Pancreas (tissue), 10 donors: ENCODE results near the gene DNASE1L3. TPM values are rescaled to one million over a fixed set of nuclear protein-coding genes. Genes with fewer than 3 reads are reported as not detected.

Source experiments
- ATAC-seq, 4 donors: fragments of 200-7000 bp; cut with Tn5 transposase; one replicate each; pipeline versions ENCODE4 v1.8.0 to v1.9.1; 2020; ENCODE audit warnings: mild to moderate bottlenecking in 4 of 4, moderate library complexity in 4 of 4
- DNase-seq, 6 donors: peaks; one replicate each; pipeline ENCODE4 v3.0.0-alpha.2; 2020
- FAIRE-seq: peaks from 2 replicates; lab custom pipeline; 2012; peaks lifted over from hg19 to GRCh38; lab: Jason Lieb, UNC
- H3K27ac ChIP-seq, 4 donors: fragments of 200-600 bp; sonication (generic); 1 replicate in 3 of 4; 2 replicates in 1 of 4; pipeline versions ENCODE4 v1.5.0 to v1.8.0; 2020
- H3K27me3 ChIP-seq, 4 donors: fragments of 200-600 bp; one replicate each; pipeline ENCODE4 v1.8.0; 2021
- H3K36me3 ChIP-seq, 3 donors: fragments of 200-600 bp; sonication (generic) in 1 of 3; one replicate each; pipeline versions ENCODE4 v1.5.0 to v1.8.0; 2020 to 2021
- H3K4me1 ChIP-seq, 3 donors: fragments of 200-600 bp; one replicate each; pipeline ENCODE4 v1.8.0; 2021
- H3K4me3 ChIP-seq, 4 donors: fragments of 200-600 bp; sonication (generic) in 2 of 4; one replicate each; pipeline versions ENCODE4 v1.5.0 to v1.8.0; 2020 to 2021
- H3K9me3 ChIP-seq, 4 donors: fragments of 200-600 bp; one replicate each; pipeline ENCODE4 v1.8.0; 2021
- WGBS, 2 donors: extraction: QIAGEN DNeasy Blood & Tissue Kit; methylation state at CpG; one replicate each; pipeline ENCODE4 v1.1.7; 2013; 5-methylcytosine and 5-hydroxymethylcytosine counted together
- intact Hi-C, 3 donors: fragments of 100-400 bp; cut with DNase I; formaldehyde crosslinking; loops; one replicate each; pipeline versions ENCODE4 v1.11.1 to v1.14.2; 2022
- polyA plus RNA-seq, 2 donors: library from polyadenylated mRNA; stranded (reverse); fragments of 200-250 nt; gene quantifications; one replicate each; pipeline ENCODE4 v1.2.3, GENCODE V29; 2013
- total RNA-seq, 6 donors: library from RNA; stranded (reverse); fragmentation: NEBNext Ultra II Directional in 4 of 6; extraction: Animal tissue kit (Norgen Biotek cat#: 25700) in 4 of 6; gene quantifications; one replicate each; pipeline versions ENCODE4 v1.2.1 to v1.2.4, GENCODE V29; 2021 to 2023
- TF ChIP-seq, protein P1 (sequence below), 4 donors: fragments of 200-600 bp; sonication (generic) in 3 of 4; IDR thresholded peaks; one replicate each; pipeline versions ENCODE4 v1.5.0 to v1.8.0; 2021; ENCODE audit warnings: antibody characterized with exemption in 4 of 4
- donor health status: healthy with polysubstance abuse.
- donor health status: DM: no; HTN: no; CAD: no; lungs with moderate emphysema.
- donor health status: DM: no; HTN: no; CAD: no.
- donor health status: control.
- donor health status: control.
- donor health status: Bipolar disorder and iron deficiency.
- donor health status: DM: yes; HTN: yes; CAD: no.
- donor health status: DM: no; HTN: no; CAD: no.
- donor health status: DM: no; HTN: no; CAD: no.
- donor health status: DM: yes; HTN: yes; CAD: no.

Gene DNASE1L3
- total and polyA plus RNA-seq, 8 donors = 0.20 to 0.49 (median 0.36) TPM; not detected in 2

DNA sequence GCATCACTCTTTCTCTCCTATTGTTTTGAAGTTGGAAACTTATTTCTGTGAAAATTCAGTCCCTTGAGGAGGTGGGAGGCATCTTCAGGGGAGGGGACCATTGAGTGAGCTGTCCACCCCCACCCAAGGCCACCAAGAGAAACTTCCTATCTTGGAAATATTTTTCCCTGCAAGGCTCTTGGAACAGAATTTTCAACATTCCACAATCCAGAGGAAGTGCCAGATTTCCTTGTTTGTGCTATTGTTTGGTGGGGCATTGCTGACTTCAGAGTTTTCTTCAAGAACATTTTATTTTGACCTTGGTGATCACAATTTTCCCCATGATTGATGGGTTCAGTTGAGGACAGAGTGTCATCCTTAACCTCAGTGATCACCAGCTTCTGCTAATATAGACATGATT is 12.0 kb downstream of the DNASE1L3 start:
- H3K36me3 ChIP-seq = no peaks in the 10 kb centered on the region
- no peaks in the 10 kb centered on the region for H3K9me3 ChIP-seq
- ATAC-seq (no peak), FAIRE-seq (no peak), DNase-seq (no peak)
- H3K4me1 ChIP-seq = no peaks in the 10 kb centered on the region
- TF ChIP-seq, protein P1, sequence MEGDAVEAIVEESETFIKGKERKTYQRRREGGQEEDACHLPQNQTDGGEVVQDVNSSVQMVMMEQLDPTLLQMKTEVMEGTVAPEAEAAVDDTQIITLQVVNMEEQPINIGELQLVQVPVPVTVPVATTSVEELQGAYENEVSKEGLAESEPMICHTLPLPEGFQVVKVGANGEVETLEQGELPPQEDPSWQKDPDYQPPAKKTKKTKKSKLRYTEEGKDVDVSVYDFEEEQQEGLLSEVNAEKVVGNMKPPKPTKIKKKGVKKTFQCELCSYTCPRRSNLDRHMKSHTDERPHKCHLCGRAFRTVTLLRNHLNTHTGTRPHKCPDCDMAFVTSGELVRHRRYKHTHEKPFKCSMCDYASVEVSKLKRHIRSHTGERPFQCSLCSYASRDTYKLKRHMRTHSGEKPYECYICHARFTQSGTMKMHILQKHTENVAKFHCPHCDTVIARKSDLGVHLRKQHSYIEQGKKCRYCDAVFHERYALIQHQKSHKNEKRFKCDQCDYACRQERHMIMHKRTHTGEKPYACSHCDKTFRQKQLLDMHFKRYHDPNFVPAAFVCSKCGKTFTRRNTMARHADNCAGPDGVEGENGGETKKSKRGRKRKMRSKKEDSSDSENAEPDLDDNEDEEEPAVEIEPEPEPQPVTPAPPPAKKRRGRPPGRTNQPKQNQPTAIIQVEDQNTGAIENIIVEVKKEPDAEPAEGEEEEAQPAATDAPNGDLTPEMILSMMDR (IDR thresholded peaks at IDR 0.05) = no peak
- H3K27me3 ChIP-seq = no peaks in the 10 kb centered on the region
- intact Hi-C loops = no loop called here
- no peak overlapping the region for H3K27ac ChIP-seq
- no peak overlapping the region for H3K4me3 ChIP-seq

DNA sequence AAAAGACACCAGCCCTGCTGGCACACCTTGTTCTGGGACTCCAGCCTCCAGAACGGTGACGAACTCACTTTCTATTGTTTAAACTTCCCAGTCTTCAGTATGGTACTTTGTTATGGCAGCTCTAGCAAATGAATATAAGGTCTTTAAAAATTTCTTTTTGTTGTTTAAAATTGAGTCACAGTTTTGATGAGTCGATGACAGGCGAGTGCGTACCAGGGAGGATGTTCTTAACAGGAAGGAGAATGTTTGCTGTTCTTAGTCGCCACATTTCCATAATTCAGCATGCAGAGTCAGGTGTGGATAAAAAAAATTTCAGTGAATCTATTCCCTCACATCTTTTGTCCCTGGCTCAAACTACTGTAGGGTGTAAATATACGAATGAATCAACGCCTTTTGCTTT is 12.4 kb downstream of the DNASE1L3 start:
- no peaks in the 10 kb centered on the region for H3K36me3 ChIP-seq
- no peaks in the 10 kb centered on the region for H3K27me3 ChIP-seq
- no peaks in the 10 kb centered on the region for H3K9me3 ChIP-seq
- H3K27ac ChIP-seq = no peak overlapping the region
- ATAC-seq = no peak
- no peak for DNase-seq
- 86 to 92% methylated on average over 8 of the region's 8 CpGs for WGBS, 2 donors
- FAIRE-seq = no peak
- H3K4me3 ChIP-seq = no peak overlapping the region
- TF ChIP-seq, protein P1 (IDR thresholded peaks at IDR 0.05) = no peak
- intact Hi-C loops = no loop called here
- no peaks in the 10 kb centered on the region for H3K4me1 ChIP-seq

DNA sequence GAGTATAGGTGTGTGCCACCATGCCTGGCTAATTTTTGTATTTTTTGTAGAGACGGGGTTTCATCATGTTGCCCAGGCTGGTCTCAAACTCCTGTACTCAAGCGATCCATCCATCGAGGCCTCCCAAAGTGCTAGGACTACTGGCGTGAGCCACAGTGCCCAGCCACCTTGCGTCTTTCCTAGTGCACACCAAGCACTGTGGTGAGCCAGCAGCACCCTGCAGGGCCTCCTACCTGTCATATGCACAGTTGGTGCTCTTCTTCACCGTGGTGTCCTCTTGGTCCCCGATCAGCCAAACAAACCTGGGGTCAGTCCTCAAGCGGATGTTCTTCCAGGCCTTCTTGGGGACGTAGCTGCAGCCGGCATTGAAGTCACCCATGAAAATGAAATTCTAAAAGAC is 13.2 kb downstream of the DNASE1L3 start:
- Histone ChIP-seq H3K4me1 (no peaks in the 10 kb centered on the region), H3K4me3 (no peak overlapping the region), H3K27ac (no peak overlapping the region), H3K36me3 (no peaks in the 10 kb centered on the region), H3K27me3 (no peaks in the 10 kb centered on the region), H3K9me3 (no peaks in the 10 kb centered on the region)
- DNase-seq (no peak), FAIRE-seq (no peak), ATAC-seq (no peak)
- WGBS, 2 donors = 90 to 91% methylated on average over 10 of the region's 10 CpGs
- intact Hi-C loops = no loop called here
- TF ChIP-seq, protein P1 (IDR thresholded peaks at IDR 0.05) = no peak

DNA sequence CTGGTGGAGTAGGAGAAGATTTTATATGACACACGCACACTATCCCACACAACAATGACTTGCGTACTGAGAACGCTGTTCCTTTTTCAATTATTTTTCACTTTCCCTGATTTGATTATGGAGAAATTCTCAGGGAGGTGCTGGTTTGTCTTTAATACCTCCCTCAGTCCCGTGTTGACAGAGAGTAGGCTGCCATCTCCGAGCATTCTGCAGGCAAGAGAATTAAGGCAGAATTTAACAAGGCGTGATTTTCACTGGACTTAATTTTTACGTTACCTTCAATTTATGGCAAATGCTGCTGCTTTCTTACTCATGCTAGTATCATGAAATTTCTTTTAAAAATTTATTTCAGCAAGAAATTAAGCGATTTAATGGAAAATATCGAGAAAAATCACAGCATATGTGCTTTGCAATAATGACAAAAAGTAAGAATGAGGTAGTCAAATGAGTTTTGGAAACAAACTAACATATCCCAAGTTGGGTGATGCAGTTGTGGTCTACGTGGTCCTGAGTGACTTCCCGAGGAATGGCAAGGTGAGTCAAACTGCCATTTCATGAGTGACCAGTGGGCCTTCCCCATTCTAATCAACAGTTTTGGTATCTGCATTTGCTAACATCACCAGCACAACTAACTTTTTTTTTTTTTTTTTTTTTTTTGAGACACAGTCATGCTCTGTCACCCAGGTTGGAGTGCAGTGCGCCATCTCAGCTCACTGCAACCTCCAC is 16.9 kb downstream of the DNASE1L3 start:
- TF ChIP-seq, protein P1 (IDR thresholded peaks at IDR 0.05) = no peak
- Histone ChIP-seq H3K27ac (no peak overlapping the region), H3K4me3 (no peak overlapping the region), H3K27me3 (no peaks in the 10 kb centered on the region), H3K4me1 (no peaks in the 10 kb centered on the region), H3K9me3 (no peaks in the 10 kb centered on the region), H3K36me3 (no peaks in the 10 kb centered on the region)
- FAIRE-seq (no peak), DNase-seq (no peak), ATAC-seq (no peak)
- intact Hi-C loops = no loop called here
- 85 to 93% methylated on average over 12 of the region's 12 CpGs for WGBS, 2 donors

DNA sequence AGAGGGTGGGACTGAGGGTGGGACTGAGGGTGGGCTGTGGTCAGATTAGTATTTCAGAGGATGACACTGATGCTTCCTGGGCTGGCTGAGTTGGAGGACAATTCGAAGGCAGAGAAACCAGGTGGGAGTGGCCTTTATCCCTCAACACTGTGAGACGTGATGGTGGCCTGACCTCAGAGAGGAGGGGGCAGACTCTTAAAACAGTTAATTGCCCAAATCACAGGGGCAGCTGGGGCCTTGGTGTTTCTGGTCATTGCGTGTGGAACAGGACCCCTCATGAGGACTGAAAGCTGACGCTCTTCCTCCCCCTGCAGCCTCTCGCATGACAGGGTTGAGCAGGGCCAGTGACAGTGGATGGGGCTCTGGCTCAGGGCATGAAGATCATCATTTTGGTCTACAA is 18.7 kb downstream of the DNASE1L3 start:
- 77 to 78% methylated on average over 5 of the region's 5 CpGs for WGBS, 2 donors
- no peak for ATAC-seq

More for the DNA sequence above, 18.7 kb downstream of the DNASE1L3 start:
- Histone ChIP-seq H3K36me3 (no peaks in the 10 kb centered on the region), H3K27ac (no peak overlapping the region), H3K9me3 (no peaks in the 10 kb centered on the region), H3K4me3 (no peak overlapping the region), H3K27me3 (no peaks in the 10 kb centered on the region), H3K4me1 (no peaks in the 10 kb centered on the region)
- FAIRE-seq (no peak), DNase-seq (no peak)
- intact Hi-C loops = no loop called here
- TF ChIP-seq, protein P1 (IDR thresholded peaks at IDR 0.05) = no peak
